Chondrocyte (in vitro differentiated cells): ENCODE measurements around the gene KCNQ2. TPM values are rescaled to one million over a fixed set of nuclear protein-coding genes. Genes with fewer than 3 reads are reported as not detected.

Experiments
- DNase-seq: peaks from one replicate; pipeline ENCODE4 v3.0.0; 2021; ENCODE audit warnings: mixed read lengths, low spot score
- H3K27ac Mint-ChIP-seq: one replicate; pipeline ENCODE4 v1.8.0; 2021; ENCODE audit warnings: mild to moderate bottlenecking, moderate library complexity, mixed read lengths; ENCODE audit not compliant: unreplicated experiment
- H3K27me3 Mint-ChIP-seq: 2 replicates; pipeline ENCODE4 v1.8.0; 2021; ENCODE audit warnings: low read depth, mixed read lengths
- H3K36me3 Mint-ChIP-seq: 2 replicates; pipeline ENCODE4 v1.8.0; 2021; ENCODE audit warnings: low read depth, mixed read lengths
- H3K4me1 Mint-ChIP-seq: 2 replicates; pipeline ENCODE4 v1.8.0; 2021; ENCODE audit warnings: low read depth, mild to moderate bottlenecking, mixed read lengths
- H3K4me3 Mint-ChIP-seq: one replicate; pipeline ENCODE4 v1.8.0; 2021; ENCODE audit warnings: mild to moderate bottlenecking, moderate library complexity, mixed read lengths; ENCODE audit not compliant: unreplicated experiment
- H3K9me3 Mint-ChIP-seq: 2 replicates; pipeline ENCODE4 v1.8.0; 2021; ENCODE audit warnings: low read depth, mixed read lengths
- total RNA-seq: library from RNA; stranded (reverse); gene quantifications from 3 replicates; pipeline ENCODE4 v1.2.1, GENCODE V29; 2021
- TF ChIP-seq, protein P1 (sequence below): fragments of 200-600 bp; sonication (generic); IDR thresholded peaks from 2 replicates; pipeline ENCODE4 v1.5.0; 2021; ENCODE audit warnings: antibody characterized with exemption, mild to moderate bottlenecking, moderate library complexity

The KCNQ2 gene
- total RNA-seq, 1 donor from 2014 or later = not detected

DNA sequence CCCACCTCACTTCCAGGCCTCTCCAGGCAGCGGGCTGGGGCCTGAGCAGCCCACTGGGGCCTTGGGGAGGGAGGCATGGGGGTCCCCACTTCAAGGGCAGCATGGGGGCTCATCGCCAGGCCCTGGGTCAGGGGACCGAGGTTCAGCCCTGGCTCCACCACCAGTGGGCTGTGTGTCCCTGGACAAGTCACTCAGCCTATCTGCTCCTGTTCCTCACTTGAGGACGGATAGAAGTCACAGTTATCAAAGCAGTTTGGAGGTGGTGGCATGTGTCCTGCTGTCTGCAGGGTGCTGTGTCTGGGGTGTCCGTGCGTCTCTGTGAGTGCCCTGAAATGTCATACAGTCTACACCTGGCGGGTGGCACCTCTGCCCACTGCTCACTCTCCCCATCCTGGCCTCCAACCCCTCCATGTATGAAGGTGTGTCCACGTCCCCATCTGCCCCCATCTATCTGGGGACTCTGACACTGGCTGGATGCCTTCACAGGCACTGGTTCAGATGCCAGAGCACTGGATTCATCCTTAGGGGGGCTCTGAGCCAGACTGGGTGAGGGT lies 22.8 kb upstream of the KCNQ2 start:
- no peak for DNase-seq
- Mint-ChIP-seq H3K27me3 (no peaks in the 10 kb centered on the region), H3K4me1 (no peaks in the 10 kb centered on the region), H3K27ac (no peak overlapping the region), H3K36me3 (no peaks in the 10 kb centered on the region), H3K9me3 (peaks cover 5% of the 10 kb centered on the region), H3K4me3 (no peak overlapping the region)
- TF ChIP-seq, protein P1, sequence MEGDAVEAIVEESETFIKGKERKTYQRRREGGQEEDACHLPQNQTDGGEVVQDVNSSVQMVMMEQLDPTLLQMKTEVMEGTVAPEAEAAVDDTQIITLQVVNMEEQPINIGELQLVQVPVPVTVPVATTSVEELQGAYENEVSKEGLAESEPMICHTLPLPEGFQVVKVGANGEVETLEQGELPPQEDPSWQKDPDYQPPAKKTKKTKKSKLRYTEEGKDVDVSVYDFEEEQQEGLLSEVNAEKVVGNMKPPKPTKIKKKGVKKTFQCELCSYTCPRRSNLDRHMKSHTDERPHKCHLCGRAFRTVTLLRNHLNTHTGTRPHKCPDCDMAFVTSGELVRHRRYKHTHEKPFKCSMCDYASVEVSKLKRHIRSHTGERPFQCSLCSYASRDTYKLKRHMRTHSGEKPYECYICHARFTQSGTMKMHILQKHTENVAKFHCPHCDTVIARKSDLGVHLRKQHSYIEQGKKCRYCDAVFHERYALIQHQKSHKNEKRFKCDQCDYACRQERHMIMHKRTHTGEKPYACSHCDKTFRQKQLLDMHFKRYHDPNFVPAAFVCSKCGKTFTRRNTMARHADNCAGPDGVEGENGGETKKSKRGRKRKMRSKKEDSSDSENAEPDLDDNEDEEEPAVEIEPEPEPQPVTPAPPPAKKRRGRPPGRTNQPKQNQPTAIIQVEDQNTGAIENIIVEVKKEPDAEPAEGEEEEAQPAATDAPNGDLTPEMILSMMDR = no peak

DNA sequence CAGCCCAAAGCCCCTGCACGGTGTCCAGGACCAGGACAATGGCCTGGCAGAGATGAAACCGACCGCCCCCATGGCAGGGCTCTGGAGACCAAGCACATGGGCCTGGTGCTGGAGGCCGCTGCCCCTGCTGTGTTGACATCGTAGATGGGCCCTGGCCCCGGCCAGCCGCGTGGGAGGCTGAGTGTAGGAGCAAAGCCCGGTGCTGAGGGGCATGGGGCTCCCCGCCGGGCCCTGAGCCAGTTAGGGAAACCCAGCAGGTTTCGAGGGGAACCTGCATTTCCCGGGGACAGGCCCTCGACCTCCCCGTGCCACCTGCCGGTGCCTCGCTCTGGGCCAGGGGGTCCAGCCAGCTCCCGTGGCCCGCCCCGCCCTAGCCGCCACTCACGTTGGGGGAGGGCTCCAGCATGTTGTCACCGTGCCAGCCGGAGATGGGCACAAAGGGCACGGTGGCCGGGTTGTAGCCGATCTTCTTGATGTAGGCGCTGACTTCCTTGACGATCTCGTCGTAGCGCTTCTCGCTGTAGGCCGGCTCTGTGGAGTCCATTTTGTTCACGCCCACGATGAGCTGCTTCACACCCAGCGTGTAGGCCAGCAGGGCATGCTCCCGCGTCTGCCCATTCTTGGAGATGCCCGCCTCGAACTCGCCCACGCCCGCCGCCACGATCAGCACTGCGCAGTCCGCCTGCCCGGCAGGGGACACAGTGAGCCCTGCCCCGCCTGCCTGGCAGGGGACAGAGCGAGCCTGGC lies 22.1 kb upstream of the KCNQ2 start:
- DNase-seq = peak; percentile 87
- TF ChIP-seq, protein P1 = no peak
- Mint-ChIP-seq H3K36me3 (no peaks in the 10 kb centered on the region), H3K27me3 (peaks cover 2% of the 10 kb centered on the region), H3K4me1 (no peaks in the 10 kb centered on the region), H3K4me3 (no peak overlapping the region), H3K9me3 (peaks cover 5% of the 10 kb centered on the region), H3K27ac (no peak overlapping the region)

DNA sequence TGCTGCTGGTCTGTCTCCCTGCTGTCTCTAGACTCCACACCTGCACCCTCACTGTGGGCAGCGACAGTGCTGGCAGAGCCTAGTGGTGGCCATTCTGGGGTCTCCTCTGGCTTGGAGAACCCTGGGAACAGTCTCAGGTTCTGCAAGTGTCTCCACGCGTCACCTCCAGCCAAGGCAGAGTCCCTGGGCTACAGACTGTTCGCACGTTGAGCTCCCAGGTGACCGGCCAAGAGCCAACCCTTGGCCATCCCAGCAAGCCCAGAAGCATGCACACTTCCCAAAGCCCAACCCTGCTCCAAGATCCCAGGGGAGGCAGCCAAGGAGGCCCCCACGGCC lies 21.6 kb upstream of the KCNQ2 start:
- Mint-ChIP-seq H3K9me3 (peaks cover 5% of the 10 kb centered on the region), H3K27ac (no peak overlapping the region), H3K4me1 (no peaks in the 10 kb centered on the region), H3K27me3 (peaks cover 2% of the 10 kb centered on the region), H3K4me3 (no peak overlapping the region), H3K36me3 (no peaks in the 10 kb centered on the region)
- peak; percentile 76 for DNase-seq
- TF ChIP-seq, protein P1 = no peak

DNA sequence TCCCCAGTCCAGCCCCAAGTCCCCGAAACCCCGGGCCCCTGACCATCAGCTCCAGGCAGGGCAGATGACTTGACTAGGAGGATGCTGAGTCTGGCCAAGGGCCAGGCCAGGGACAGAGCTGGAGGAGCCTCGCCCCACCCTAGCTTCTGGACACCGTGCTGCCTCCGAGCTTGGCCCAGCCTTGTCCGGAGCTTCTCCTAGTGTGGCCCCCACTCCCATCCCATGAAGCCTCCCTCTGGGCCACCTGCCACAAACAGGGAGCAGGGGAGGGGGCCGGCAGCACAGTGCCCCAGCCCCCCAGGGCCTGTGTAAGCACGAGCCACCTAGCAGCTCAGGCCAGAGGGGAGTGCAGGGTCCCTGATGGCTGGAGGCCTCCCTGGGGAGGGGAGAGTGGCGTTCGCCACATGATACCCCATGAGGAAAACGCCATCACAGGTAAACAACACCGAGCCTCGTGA lies 21.1 kb upstream of the KCNQ2 start:
- peaks cover 4% of the 10 kb centered on the region for H3K27me3 Mint-ChIP-seq
- H3K4me1 Mint-ChIP-seq = no peaks in the 10 kb centered on the region
- DNase-seq = peak; percentile 83
- no peaks in the 10 kb centered on the region for H3K36me3 Mint-ChIP-seq
- H3K27ac Mint-ChIP-seq = no peak overlapping the region
- no peak overlapping the region for H3K4me3 Mint-ChIP-seq
- TF ChIP-seq, protein P1 = no peak
- peaks cover 5% of the 10 kb centered on the region for H3K9me3 Mint-ChIP-seq

DNA sequence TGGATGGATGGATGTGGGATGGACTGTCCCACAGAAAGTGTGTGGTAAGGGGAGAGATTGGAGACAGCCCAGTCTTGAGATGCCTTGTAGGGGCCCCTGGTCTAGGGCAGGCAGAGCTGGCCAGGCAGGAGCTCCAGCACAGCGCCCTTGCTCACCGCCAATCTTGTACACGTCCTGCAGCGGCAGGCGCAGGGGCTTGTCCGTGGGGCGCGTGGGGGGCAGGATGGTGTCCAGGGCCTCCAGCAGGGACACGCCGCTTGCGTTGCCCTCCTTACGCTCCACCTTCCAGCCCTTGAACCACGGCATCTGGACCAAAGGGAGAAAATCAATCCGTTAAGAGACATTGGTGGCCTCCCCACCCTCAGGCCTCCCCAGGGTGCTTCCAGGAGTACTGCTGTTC lies 20.5 kb upstream of the KCNQ2 start:
- DNase-seq = peak; percentile 59
- H3K36me3 Mint-ChIP-seq = no peaks in the 10 kb centered on the region
- no peak overlapping the region for H3K27ac Mint-ChIP-seq
- H3K9me3 Mint-ChIP-seq = peaks cover 5% of the 10 kb centered on the region
- TF ChIP-seq, protein P1 = no peak
- peaks cover 4% of the 10 kb centered on the region for H3K27me3 Mint-ChIP-seq
- no peak overlapping the region for H3K4me3 Mint-ChIP-seq
- no peaks in the 10 kb centered on the region for H3K4me1 Mint-ChIP-seq
